SH-SY5Y (cell line): Measurements from ENCODE around the gene RNU7-1.

Experiments
- GATA2 ChIP-seq: IDR thresholded peaks from 2 replicates; pipeline ENCODE4 v1.6.1; 2011; ENCODE audit warnings: mild to moderate bottlenecking, low read depth, low read length
- GATA3 ChIP-seq: IDR thresholded peaks from 2 replicates; pipeline ENCODE4 v1.6.1; 2011; ENCODE audit warnings: low read depth, mild to moderate bottlenecking, low read length, moderate library complexity

GRCh38 chr12:6961695-6962284 lies 18.2 kb downstream of the RNU7-1 start:
- no peak for TF ChIP-seq GATA2
- TF ChIP-seq GATA3, result no peak
